MCF 10A (cell line): ENCODE measurements around the gene RRM1. TPM values are rescaled to one million over a fixed set of nuclear protein-coding genes. Genes with fewer than 3 reads are reported as not detected.
A peak's percentile ranks its signal among the peaks of the same experiment; 100 is the strongest.

Source experiments
- BruUV-seq: library from RNA; stranded (reverse); fragments of 400-500 nt; replicated peaks from 2 replicates; lab custom pipeline; 2021; lab: Mats Ljungman, UMichigan
- CTCF ChIA-PET: fragments of 300-600 bp; sonication (Branson Sonifier 250); formaldehyde crosslinking; extraction: SDS; loops from one replicate; lab custom pipeline; 2021; ENCODE audit warnings: antibody characterized with exemption, inconsistent platforms; lab: Yijun Ruan, JAX
- POLR2A ChIA-PET: fragments of 300-600, 350-650 bp; sonication (Branson Sonifier 250); formaldehyde crosslinking; extraction: SDS; loops from one replicate; lab custom pipeline; 2020; ENCODE audit warnings: antibody characterized with exemption, inconsistent platforms; lab: Yijun Ruan, JAX
- DNase-seq: peaks from one replicate; pipeline ENCODE4 v3.0.0-alpha.2; 2018; ENCODE audit not compliant: unreplicated experiment
- H3K27ac Mint-ChIP-seq: one replicate; pipeline ENCODE4 v1.8.0; 2022; ENCODE audit warnings: mild to moderate bottlenecking, low read depth, mixed read lengths; ENCODE audit not compliant: unreplicated experiment
- H3K27me3 Mint-ChIP-seq: one replicate; pipeline ENCODE4 v1.8.0; 2022; ENCODE audit warnings: mixed read lengths; ENCODE audit not compliant: insufficient read depth, unreplicated experiment
- H3K36me3 Mint-ChIP-seq: one replicate; pipeline ENCODE4 v1.8.0; 2022; ENCODE audit warnings: mild to moderate bottlenecking, moderate library complexity, mixed read lengths; ENCODE audit not compliant: insufficient read depth, unreplicated experiment
- H3K4me1 Mint-ChIP-seq: one replicate; pipeline ENCODE4 v1.8.0; 2022; ENCODE audit warnings: mixed read lengths; ENCODE audit not compliant: insufficient read depth, unreplicated experiment
- H3K4me3 Mint-ChIP-seq: one replicate; pipeline ENCODE4 v1.8.0; 2022; ENCODE audit warnings: mild to moderate bottlenecking, moderate library complexity, mixed read lengths; ENCODE audit not compliant: unreplicated experiment
- H3K9me3 Mint-ChIP-seq: one replicate; pipeline ENCODE4 v1.8.0; 2022; ENCODE audit warnings: mixed read lengths; ENCODE audit not compliant: unreplicated experiment
- intact Hi-C: fragments of 100-400 bp; cut with micrococcal nuclease; formaldehyde crosslinking; loops from 2 replicates; pipeline ENCODE4 v1.14.1; 2022
- total RNA-seq: library from RNA; stranded (reverse); gene quantifications from 2 replicates; pipeline ENCODE4 v1.2.3, GENCODE V29; 2022
- TF ChIP-seq, protein P1 (sequence below): fragments of 200-600 bp; IDR thresholded peaks from one replicate; pipeline ENCODE4 v1.8.0; 2022; ENCODE audit warnings: antibody characterized with exemption, mild to moderate bottlenecking; ENCODE audit not compliant: unreplicated experiment

Gene RRM1
- total RNA-seq, 1 experiment from 2014 or later = 86.1 TPM

DNA sequence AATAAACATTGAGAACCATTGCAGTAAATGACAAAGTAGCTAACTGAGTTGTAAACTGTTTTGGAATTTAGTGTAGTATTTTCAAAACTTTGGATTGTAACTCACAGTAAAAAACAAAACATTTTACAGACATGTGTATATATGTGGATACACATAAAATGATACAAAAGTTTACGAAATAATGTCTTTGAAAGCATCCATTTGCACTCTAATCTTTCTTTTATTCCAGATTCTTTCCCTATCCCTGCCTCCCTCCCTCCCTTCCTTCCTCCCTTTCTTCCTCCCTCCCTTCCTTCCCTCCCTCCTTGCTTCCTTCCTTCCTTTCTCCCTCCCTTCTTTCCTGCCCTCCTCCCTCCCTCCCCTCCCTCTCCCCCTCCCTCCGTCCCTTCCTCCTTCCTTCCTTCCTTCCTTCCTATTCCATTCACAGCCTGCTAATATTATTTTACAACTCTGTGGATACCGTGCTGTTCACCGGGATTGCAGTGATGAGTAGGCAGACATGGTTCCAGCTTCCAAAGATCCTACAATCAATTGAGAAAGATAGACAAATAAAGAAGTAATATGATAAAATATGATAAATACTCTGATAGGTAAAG, 3.5 kb downstream of the RRM1 start:
- peaks cover 39% of the 10 kb centered on the region for H3K4me1 Mint-ChIP-seq
- no peaks in the 10 kb centered on the region for H3K9me3 Mint-ChIP-seq
- H3K4me3 Mint-ChIP-seq = no peak overlapping the region
- BruUV-seq = no TSS peak
- ChIA-PET CTCF (interaction anchor here (0.7 to 2.1 kb wide), 4 partner anchors 25 to 518 kb away, joined by 4 to 6 read pairs (median 4); partner anchors contain the start of gene STIM1), POLR2A (interaction anchor here (0.8 kb wide), 1 partner anchor 243 kb away, joined by 3 read pairs; the partner anchor contains the start of gene STIM1)
- H3K36me3 Mint-ChIP-seq = peaks cover 17% of the 10 kb centered on the region
- peak overlapping the region; percentile 77 for H3K27ac Mint-ChIP-seq
- no peaks in the 10 kb centered on the region for H3K27me3 Mint-ChIP-seq
- TF ChIP-seq, protein P1, sequence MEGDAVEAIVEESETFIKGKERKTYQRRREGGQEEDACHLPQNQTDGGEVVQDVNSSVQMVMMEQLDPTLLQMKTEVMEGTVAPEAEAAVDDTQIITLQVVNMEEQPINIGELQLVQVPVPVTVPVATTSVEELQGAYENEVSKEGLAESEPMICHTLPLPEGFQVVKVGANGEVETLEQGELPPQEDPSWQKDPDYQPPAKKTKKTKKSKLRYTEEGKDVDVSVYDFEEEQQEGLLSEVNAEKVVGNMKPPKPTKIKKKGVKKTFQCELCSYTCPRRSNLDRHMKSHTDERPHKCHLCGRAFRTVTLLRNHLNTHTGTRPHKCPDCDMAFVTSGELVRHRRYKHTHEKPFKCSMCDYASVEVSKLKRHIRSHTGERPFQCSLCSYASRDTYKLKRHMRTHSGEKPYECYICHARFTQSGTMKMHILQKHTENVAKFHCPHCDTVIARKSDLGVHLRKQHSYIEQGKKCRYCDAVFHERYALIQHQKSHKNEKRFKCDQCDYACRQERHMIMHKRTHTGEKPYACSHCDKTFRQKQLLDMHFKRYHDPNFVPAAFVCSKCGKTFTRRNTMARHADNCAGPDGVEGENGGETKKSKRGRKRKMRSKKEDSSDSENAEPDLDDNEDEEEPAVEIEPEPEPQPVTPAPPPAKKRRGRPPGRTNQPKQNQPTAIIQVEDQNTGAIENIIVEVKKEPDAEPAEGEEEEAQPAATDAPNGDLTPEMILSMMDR = no peak
- intact Hi-C loops = no loop called here
- no peak for DNase-seq

DNA sequence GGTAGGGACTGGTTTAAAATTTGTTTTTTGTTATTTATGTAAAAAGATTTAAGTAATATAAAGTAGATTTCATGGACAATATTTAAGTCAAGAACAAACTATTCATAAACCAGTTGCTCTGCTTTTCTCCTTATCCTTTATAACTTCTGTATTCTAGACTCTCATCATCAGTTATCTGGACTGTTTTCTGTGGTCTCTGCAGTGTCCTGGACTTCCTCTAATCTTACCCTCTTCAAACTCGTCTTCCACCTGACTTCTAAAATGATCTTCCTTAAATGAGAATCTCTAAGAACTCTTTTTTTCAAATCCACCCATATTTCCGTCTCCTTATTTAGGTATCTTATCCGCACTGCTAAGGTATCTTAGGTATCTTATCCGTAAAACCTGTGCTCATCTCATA, 8.1 kb downstream of the RRM1 start:
- CTCF ChIA-PET = interaction anchor here (1.1 kb wide), 1 partner anchor 254 kb away, joined by 9 read pairs; no protein-coding TSS in a partner anchor

DNA sequence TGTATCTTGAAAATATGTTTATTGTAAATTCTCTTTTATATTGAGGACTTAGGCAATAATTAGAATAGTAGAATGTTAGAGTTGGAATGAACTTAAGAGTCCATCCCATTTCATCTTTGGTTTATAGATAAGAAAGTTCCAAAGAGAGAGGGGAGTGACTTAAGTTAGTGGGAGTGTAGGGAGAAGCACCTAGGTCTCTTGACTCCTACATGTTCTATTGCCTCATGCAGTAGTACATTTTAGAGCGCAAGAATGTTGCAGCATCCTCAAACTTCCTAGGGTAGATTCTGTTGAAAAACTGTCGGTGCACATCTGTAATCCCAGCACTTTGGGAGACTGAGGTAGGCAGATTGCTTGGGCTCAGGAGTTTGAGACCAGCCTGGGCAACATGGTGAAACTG, 8.7 kb downstream of the RRM1 start:
- Mint-ChIP-seq H3K27ac (no peak overlapping the region), H3K4me1 (peaks cover 24% of the 10 kb centered on the region), H3K9me3 (no peaks in the 10 kb centered on the region), H3K4me3 (no peak overlapping the region), H3K27me3 (no peaks in the 10 kb centered on the region), H3K36me3 (peaks cover 55% of the 10 kb centered on the region)
- no TSS peak for BruUV-seq
- intact Hi-C loops = no loop called here
- POLR2A ChIA-PET = interaction anchor here (1.6 kb wide), 1 partner anchor 248 kb away, joined by 3 read pairs; the partner anchor contains the start of gene STIM1
- TF ChIP-seq, protein P1 = no peak
- no peak for DNase-seq
- CTCF ChIA-PET = interaction anchor here (0.6 to 1.0 kb wide), 2 partner anchors 254 to 261 kb away, joined by 3 to 6 read pairs; no protein-coding TSS in a partner anchor

More for the DNA sequence above, 8.1 kb downstream of the RRM1 start:
- TF ChIP-seq, protein P1 = no peak
- Mint-ChIP-seq H3K27ac (no peak overlapping the region), H3K36me3 (peaks cover 52% of the 10 kb centered on the region), H3K27me3 (no peaks in the 10 kb centered on the region), H3K9me3 (no peaks in the 10 kb centered on the region), H3K4me1 (peaks cover 26% of the 10 kb centered on the region), H3K4me3 (no peak overlapping the region)
- no peak for DNase-seq
- intact Hi-C loops = no loop called here
- BruUV-seq = no TSS peak
- POLR2A ChIA-PET = interaction anchor here (0.5 to 1.6 kb wide), 2 partner anchors 9 to 247 kb away, joined by 3 to 4 read pairs; partner anchors contain the start of gene STIM1

DNA sequence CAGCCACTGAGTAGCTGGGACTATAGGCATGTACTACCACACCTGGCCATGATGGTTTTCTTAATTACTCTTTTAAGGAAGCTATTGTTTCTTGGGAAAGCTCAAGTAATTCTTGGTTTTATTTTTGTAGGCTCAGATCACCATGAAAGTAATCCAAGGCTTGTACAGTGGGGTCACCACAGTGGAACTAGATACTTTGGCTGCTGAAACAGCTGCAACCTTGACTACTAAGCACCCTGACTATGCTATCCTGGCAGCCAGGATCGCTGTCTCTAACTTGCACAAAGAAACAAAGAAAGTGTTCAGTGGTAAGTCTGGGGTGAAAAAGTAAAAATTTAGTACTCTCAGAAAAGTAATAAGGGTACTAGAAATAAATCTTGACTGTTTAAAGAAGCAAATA, 11.3 kb downstream of the RRM1 start:
- no peak overlapping the region for H3K27ac Mint-ChIP-seq
- DNase-seq = no peak
- CTCF ChIA-PET = interaction anchor here (0.6 kb wide), 2 partner anchors 81 to 298 kb away, joined by 3 read pairs; no protein-coding TSS in a partner anchor
- no peak overlapping the region for H3K4me3 Mint-ChIP-seq
- TF ChIP-seq, protein P1 = no peak
- POLR2A ChIA-PET = interaction anchor here (0.6 kb wide), 1 partner anchor 639 kb away, joined by 4 read pairs; no protein-coding TSS in a partner anchor
- H3K9me3 Mint-ChIP-seq = no peaks in the 10 kb centered on the region
- H3K36me3 Mint-ChIP-seq = peaks cover 63% of the 10 kb centered on the region
- no TSS peak for BruUV-seq
- no peaks in the 10 kb centered on the region for H3K27me3 Mint-ChIP-seq
- peaks cover 3% of the 10 kb centered on the region for H3K4me1 Mint-ChIP-seq
- intact Hi-C loops = no loop called here
